ENCODE data around the gene PDE6D. TPM values are rescaled to one million over a fixed set of nuclear protein-coding genes. Genes with fewer than 3 reads are reported as not detected.
A peak's percentile ranks its signal among the peaks of the same experiment; 100 is the strongest.

Gene PDE6D
- total RNA-seq, 2 donors from 2014 or later, result 17.3 to 31.8 TPM

DNA sequence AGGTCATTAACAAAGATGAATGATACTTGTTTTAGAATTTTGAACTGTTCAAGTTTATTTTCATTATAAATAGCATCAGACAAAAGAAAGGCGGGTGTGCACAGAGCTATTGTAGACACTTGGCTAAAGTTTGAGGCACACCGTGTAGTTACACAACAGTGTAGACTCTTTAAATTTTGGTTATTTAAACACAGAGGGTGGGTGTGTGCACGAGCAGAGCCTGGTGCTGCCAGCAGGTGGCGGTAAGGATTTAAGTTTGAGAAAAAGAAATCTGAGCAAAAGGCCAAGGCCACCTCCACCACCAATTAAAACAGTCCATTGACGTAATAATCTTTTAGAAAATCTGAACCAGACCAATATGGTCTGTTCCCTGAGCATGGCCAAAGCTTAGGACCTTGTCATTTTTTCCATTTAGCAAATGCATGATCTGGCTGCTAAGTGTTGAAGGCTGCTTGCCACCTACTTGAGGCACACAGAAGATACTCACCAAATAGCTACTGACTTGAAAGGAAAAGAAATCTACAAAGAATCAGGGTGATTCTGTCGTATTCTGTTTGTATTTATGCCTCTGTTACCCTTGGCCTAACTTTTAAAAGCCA, 19.5 kb upstream of the PDE6D start:
- Histone ChIP-seq H3K36me3 (no peaks in the 10 kb centered on the region), H3K4me3 (no peak overlapping the region), H3K27ac (no peak overlapping the region), H3K4me1 (replicated peaks) (peaks cover 6% of the 10 kb centered on the region), H3K27me3 (replicated peaks; ENCODE audit: insufficient read depth) (no peaks in the 10 kb centered on the region), H3K9me3 (no peaks in the 10 kb centered on the region)
- DNase-seq (ENCODE audit: low spot score), result no peak
- TF ChIP-seq CTCF (IDR thresholded peaks at IDR 0.05) (peak in 3 of 4 experiments; percentile 28 to 38 (median 30)), POLR2A (IDR thresholded peaks at IDR 0.05) (no peak)
- 39% methylated on average over 6 of the region's 6 CpGs for WGBS
- intact Hi-C loops (cut with DNase I), result no loop called here

DNA sequence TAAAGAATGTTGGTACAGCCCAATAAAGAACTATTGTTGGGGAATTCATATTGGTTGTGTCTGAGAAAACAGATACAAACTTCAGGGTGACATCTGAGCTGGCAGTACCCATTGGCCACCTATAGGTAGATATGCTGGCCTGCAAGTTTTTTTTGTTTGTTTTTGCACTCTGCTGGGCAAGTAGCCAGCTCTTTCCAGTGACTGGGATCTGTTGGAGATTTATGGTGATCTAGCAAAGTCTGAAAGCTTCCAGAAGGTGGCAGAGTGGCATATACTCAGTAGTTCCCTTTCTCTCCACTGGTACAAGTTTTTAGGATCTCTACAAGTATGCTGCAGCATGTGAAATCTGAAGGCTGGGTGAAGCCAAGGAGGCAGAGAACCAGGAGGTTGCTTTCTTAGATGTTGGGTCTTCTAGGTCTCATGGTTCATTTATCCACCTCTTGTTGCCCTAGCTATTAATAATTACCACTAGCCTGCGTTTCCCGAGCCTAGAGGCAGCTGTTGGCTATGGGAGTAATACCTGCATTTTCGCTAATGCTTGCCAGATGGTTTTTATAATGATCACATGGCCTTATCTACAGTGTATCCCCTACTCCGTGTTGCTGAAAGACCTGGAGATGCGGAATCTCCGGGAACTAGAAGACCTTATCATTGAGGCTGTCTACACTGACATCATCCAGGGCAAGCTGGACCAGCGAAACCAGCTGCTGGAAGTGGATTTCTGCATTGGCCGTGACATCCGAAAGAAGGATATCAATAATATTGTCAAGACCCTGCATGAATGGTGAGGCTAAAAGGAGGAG, 14.6 kb upstream of the PDE6D start:
- peaks cover 6% of the 10 kb centered on the region for H3K4me1 ChIP-seq (replicated peaks)
- H3K9me3 ChIP-seq, result no peaks in the 10 kb centered on the region
- 80% methylated on average over 9 of the region's 9 CpGs for WGBS
- peak overlapping the region in 1 of 2 donors; percentile 27 for H3K27ac ChIP-seq
- TF ChIP-seq CTCF (IDR thresholded peaks at IDR 0.05) (peak in 3 of 4 experiments; percentile 28 to 53 (median 46)), POLR2AphosphoS5 (IDR thresholded peaks at IDR 0.05) (peak; percentile 75), POLR2A (IDR thresholded peaks at IDR 0.05) (no peak)
- H3K27me3 ChIP-seq (replicated peaks; ENCODE audit: insufficient read depth), result no peaks in the 10 kb centered on the region
- H3K4me3 ChIP-seq, result no peak overlapping the region
- peak; percentile 64 for DNase-seq (ENCODE audit: low spot score)
- intact Hi-C loops (cut with DNase I), result no loop called here
- H3K36me3 ChIP-seq, result no peaks in the 10 kb centered on the region

DNA sequence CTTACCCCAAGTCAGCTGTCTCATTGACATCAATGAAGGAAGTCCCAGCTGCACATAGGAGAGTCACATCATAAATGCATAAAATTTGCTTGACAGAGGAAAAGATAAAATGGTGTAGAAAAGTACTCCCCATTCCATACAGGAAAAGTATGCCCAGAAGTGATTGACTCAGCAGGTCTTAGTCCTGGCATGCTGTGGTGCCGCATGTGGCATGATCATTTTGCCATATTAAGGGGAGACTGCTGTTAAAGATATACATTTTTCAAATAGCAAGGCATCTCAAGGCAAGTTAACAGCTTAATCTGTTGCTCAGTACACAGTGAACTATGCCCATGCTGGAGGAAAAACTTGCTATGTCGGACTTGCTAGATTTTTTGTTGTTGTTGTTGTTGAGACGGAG, 13.3 kb upstream of the PDE6D start:
- H3K27me3 ChIP-seq (replicated peaks; ENCODE audit: insufficient read depth), result no peaks in the 10 kb centered on the region
- H3K27ac ChIP-seq, result no peak overlapping the region
- intact Hi-C loops (cut with DNase I), result no loop called here
- no peaks in the 10 kb centered on the region for H3K4me1 ChIP-seq (replicated peaks)
- H3K4me3 ChIP-seq, result no peak overlapping the region
- no peaks in the 10 kb centered on the region for H3K9me3 ChIP-seq
- 93% methylated on average over 3 of the region's 3 CpGs for WGBS
- TF ChIP-seq POLR2A (IDR thresholded peaks at IDR 0.05), result no peak
- no peak for TF ChIP-seq POLR2AphosphoS5 (IDR thresholded peaks at IDR 0.05)
- TF ChIP-seq CTCF (IDR thresholded peaks at IDR 0.05), result no peak
- no peak for DNase-seq (ENCODE audit: low spot score)
- H3K36me3 ChIP-seq, result no peaks in the 10 kb centered on the region

DNA sequence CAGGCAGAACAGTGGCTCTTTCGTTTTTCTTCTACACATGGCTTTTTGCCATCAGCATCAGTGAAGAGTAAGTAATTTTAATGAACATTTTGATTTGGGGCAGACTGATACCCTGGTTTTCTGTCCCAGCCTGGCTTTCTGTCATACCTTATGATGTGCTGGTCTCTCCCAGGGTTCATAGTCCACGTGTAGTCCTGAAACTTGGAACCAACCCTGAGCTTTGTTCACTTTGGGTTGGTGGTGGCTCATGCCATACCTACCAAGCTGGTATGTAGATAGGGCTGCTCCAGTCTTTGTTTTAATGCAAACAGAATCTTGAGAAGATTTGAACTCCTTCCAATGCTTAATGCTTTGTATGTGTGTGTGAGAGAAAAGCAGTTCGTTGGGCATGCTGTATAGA, 10.0 kb upstream of the PDE6D start:
- 60% methylated on average over 3 of the region's 3 CpGs for WGBS

More for the DNA sequence above, 10.0 kb upstream of the PDE6D start:
- H3K36me3 ChIP-seq, result no peaks in the 10 kb centered on the region
- H3K27me3 ChIP-seq (replicated peaks; ENCODE audit: insufficient read depth), result no peaks in the 10 kb centered on the region
- no peaks in the 10 kb centered on the region for H3K4me1 ChIP-seq (replicated peaks)
- no peak overlapping the region for H3K27ac ChIP-seq
- no peaks in the 10 kb centered on the region for H3K9me3 ChIP-seq
- H3K4me3 ChIP-seq, result no peak overlapping the region
- no peak for DNase-seq (ENCODE audit: low spot score)
- no peak for TF ChIP-seq POLR2A (IDR thresholded peaks at IDR 0.05)
- no peak for TF ChIP-seq CTCF (IDR thresholded peaks at IDR 0.05)
- no peak for TF ChIP-seq POLR2AphosphoS5 (IDR thresholded peaks at IDR 0.05)
- intact Hi-C loops (cut with DNase I), result no loop called here

Data from prostate gland (tissue), 2 donors.